M059J (cell line): Measurements from ENCODE around the gene ZSWIM5. TPM values are rescaled to one million over a fixed set of nuclear protein-coding genes. Genes with fewer than 3 reads are reported as not detected.
A peak's percentile ranks its signal among the peaks of the same experiment; 100 is the strongest.
"Not testable (repeated sequence)": the region's sequence is repeated elsewhere in the genome, so short reads cannot be mapped to it uniquely, and the experiment has no call there.

Experiments used
- DNase-seq: peaks from one replicate; pipeline ENCODE4 v3.0.0-alpha.2; 2012; ENCODE audit warnings: low read depth
- total RNA-seq: library from RNA; depleted of rRNA; stranded (reverse); fragments of >200 nt; shearing (Covaris generic); gene quantifications from 2 replicates; pipeline ENCODE4 v1.2.3, GENCODE V29; 2014

The ZSWIM5 gene
- total RNA-seq, 1 experiment from 2014 or later: 0.49 TPM

- no peak for DNase-seq
These were observed 59.6 kb downstream of the ZSWIM5 start for GRCh38 chr1:45146833-45147232.

GRCh38 chr1:45141247-45142003 lies 65.0 kb downstream of the ZSWIM5 start:
- no peak for DNase-seq

- DNase-seq: no peak
These were observed 69.4 kb downstream of the ZSWIM5 start for GRCh38 chr1:45136984-45137383.

- no peak for DNase-seq
These were observed 71.1 kb downstream of the ZSWIM5 start for GRCh38 chr1:45135316-45135715.

- no peak for DNase-seq
These were observed 71.9 kb downstream of the ZSWIM5 start for GRCh38 chr1:45134461-45134873.

GRCh38 chr1:45132719-45133118 lies 73.7 kb downstream of the ZSWIM5 start:
- not testable (repeated sequence) for DNase-seq

- no peak for DNase-seq
These were observed 83.0 kb downstream of the ZSWIM5 start for GRCh38 chr1:45123358-45123757.

- no peak for DNase-seq
These were observed 83.7 kb downstream of the ZSWIM5 start for GRCh38 chr1:45122724-45123123.

GRCh38 chr1:45117766-45118165 lies 88.6 kb downstream of the ZSWIM5 start:
- no peak for DNase-seq

- DNase-seq: no peak
These were observed 89.6 kb downstream of the ZSWIM5 start for GRCh38 chr1:45116820-45117219.

- no peak for DNase-seq
These were observed 90.1 kb downstream of the ZSWIM5 start for GRCh38 chr1:45116340-45116739.

GRCh38 chr1:45115198-45115597 lies 91.2 kb downstream of the ZSWIM5 start:
- not testable (repeated sequence) for DNase-seq

GRCh38 chr1:45112661-45113060 lies 93.7 kb downstream of the ZSWIM5 start:
- no peak for DNase-seq

GRCh38 chr1:45111239-45111638 lies 95.2 kb downstream of the ZSWIM5 start:
- DNase-seq: no peak

- no peak for DNase-seq
These were observed 98.6 kb downstream of the ZSWIM5 start for GRCh38 chr1:45107782-45108181.

GRCh38 chr1:45106864-45107263 lies 99.5 kb downstream of the ZSWIM5 start:
- DNase-seq: not testable (repeated sequence)

- not testable (repeated sequence) for DNase-seq
These were observed 100.3 kb downstream of the ZSWIM5 start for GRCh38 chr1:45106156-45106545.

GRCh38 chr1:45105486-45106155 lies 100.8 kb downstream of the ZSWIM5 start:
- not testable (repeated sequence) for DNase-seq

- no peak for DNase-seq
These were observed 102.9 kb downstream of the ZSWIM5 start for GRCh38 chr1:45103534-45103933.

GRCh38 chr1:45101947-45102346 lies 104.5 kb downstream of the ZSWIM5 start:
- no peak for DNase-seq

- not testable (repeated sequence) for DNase-seq
These were observed 104.9 kb downstream of the ZSWIM5 start for GRCh38 chr1:45101528-45101927.

GRCh38 chr1:45097944-45098343 lies 108.5 kb downstream of the ZSWIM5 start:
- DNase-seq: peak; percentile 36

GRCh38 chr1:45097079-45097478 lies 109.3 kb downstream of the ZSWIM5 start:
- DNase-seq: no peak
